Smooth muscle cell (in vitro differentiated cells): ENCODE data around the gene ZNF142. TPM values are rescaled to one million over a fixed set of nuclear protein-coding genes. Genes with fewer than 3 reads are reported as not detected.

Experiments
- DNase-seq: peaks from one replicate; lab custom pipeline; 2025; ENCODE audit not compliant: unreplicated experiment; lab: John Stamatoyannopoulos, UW
- H2AFZ ChIP-seq: fragments of 200-600 bp; sonication (generic); 2 replicates; pipeline ENCODE4 v1.6.0; 2016; ENCODE audit warnings: antibody characterized with exemption, low read depth, mild to moderate bottlenecking
- H3F3A ChIP-seq: fragments of 200-600 bp; sonication (generic); 2 replicates; pipeline ENCODE4 v1.6.0; 2017; ENCODE audit warnings: antibody characterized with exemption, low read depth
- H3K27ac ChIP-seq: fragments of 200-600 bp; sonication (generic); 2 replicates; pipeline ENCODE4 v1.5.1; 2016; ENCODE audit warnings: low read depth, mild to moderate bottlenecking
- H3K27me3 ChIP-seq: fragments of 200-600 bp; sonication (generic); 2 replicates; pipeline ENCODE4 v1.6.1; 2016; ENCODE audit warnings: low read depth, mild to moderate bottlenecking
- H3K36me3 ChIP-seq: fragments of 200-600 bp; sonication (generic); 2 replicates; pipeline ENCODE4 v1.5.1; 2016; ENCODE audit warnings: low read depth
- H3K4me1 ChIP-seq: fragments of 200-600 bp; sonication (generic); 2 replicates; pipeline ENCODE4 v1.5.1; 2016; ENCODE audit warnings: low read depth
- H3K4me2 ChIP-seq: fragments of 200-600 bp; sonication (generic); 2 replicates; pipeline ENCODE4 v1.6.0; 2016; ENCODE audit warnings: mild to moderate bottlenecking
- H3K4me3 ChIP-seq: fragments of 200-600 bp; sonication (generic); 2 replicates; pipeline ENCODE4 v1.5.1; 2016; ENCODE audit warnings: mild to moderate bottlenecking
- H3K79me2 ChIP-seq: fragments of 200-600 bp; sonication (generic); 2 replicates; pipeline ENCODE4 v1.6.0; 2016; ENCODE audit warnings: low read depth, mild to moderate bottlenecking
- H3K9ac ChIP-seq: fragments of 200-600 bp; sonication (generic); 2 replicates; pipeline ENCODE4 v1.6.0; 2016; ENCODE audit warnings: low read depth
- H3K9me3 ChIP-seq: fragments of 200-600 bp; sonication (generic); replicated peaks from 2 replicates; pipeline ENCODE4 v1.5.1; 2016; ENCODE audit warnings: low read depth
- H4K20me1 ChIP-seq: fragments of 200-600 bp; sonication (generic); 2 replicates; pipeline ENCODE4 v1.6.0; 2016; ENCODE audit warnings: low read depth
- WGBS: methylation state at CpG from one replicate; pipeline ENCODE4 v1.1.7; 2016; ENCODE audit warnings: low lambda C conversion rate; 5-methylcytosine and 5-hydroxymethylcytosine counted together
- polyA plus RNA-seq: library from polyadenylated mRNA; unstranded; fragments of >200 nt; fragmentation: Nextera tagmentation; extraction: Ambion mirVana; gene quantifications from 2 replicates; pipeline ENCODE4 v1.2.1, GENCODE V29; 2016
- total RNA-seq: library from RNA; depleted of rRNA; stranded (reverse); fragments of >200 nt; gene quantifications from 2 replicates; pipeline ENCODE4 v1.2.3, GENCODE V29; 2014
- TF ChIP-seq, protein P1 (sequence below): fragments of 200-600 bp; sonication (generic); IDR thresholded peaks from 2 replicates; pipeline ENCODE4 v1.5.1; 2017; ENCODE audit warnings: borderline replicate concordance, mild to moderate bottlenecking, antibody characterized with exemption; ENCODE audit not compliant: insufficient read depth, poor library complexity, severe bottlenecking

ZNF142 gene
- total and polyA plus RNA-seq, 2 experiments from 2014 or later: 5.8 to 7.3 TPM

DNA sequence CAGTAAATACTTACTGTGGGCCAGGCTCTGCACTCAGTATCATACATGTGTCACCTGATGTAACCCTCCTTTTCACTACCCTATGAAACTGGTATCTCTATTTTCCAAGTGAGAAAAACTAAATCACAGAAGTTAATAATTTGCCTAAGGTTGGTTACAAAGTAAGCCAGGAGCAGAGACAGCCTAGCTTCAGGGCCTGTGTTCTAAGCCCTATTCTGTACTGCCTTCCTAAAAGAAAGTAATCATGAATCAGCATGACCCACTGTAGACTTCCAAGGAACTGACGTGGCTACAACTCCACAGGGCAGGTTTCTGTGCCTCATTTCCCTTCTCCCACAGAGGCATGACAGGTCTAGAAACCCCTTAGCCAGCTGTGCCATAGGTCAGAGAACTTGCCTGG lies 14.3 kb downstream of the ZNF142 start:
- Histone ChIP-seq H3K9me3 (no peaks in the 10 kb centered on the region), H4K20me1 (no peaks in the 10 kb centered on the region), H3K4me1 (no peaks in the 10 kb centered on the region), H3K4me2 (no peak overlapping the region), H3K4me3 (no peak overlapping the region), H3F3A (no peaks in the 10 kb centered on the region), H3K36me3 (no peaks in the 10 kb centered on the region), H3K27me3 (no peaks in the 10 kb centered on the region), H3K9ac (no peak overlapping the region), H2AFZ (no peak overlapping the region), H3K79me2 (no peaks in the 10 kb centered on the region), H3K27ac (no peak overlapping the region)
- WGBS: 100% methylated on average over 1 of the region's 1 CpG
- no peak for DNase-seq
- TF ChIP-seq, protein P1, sequence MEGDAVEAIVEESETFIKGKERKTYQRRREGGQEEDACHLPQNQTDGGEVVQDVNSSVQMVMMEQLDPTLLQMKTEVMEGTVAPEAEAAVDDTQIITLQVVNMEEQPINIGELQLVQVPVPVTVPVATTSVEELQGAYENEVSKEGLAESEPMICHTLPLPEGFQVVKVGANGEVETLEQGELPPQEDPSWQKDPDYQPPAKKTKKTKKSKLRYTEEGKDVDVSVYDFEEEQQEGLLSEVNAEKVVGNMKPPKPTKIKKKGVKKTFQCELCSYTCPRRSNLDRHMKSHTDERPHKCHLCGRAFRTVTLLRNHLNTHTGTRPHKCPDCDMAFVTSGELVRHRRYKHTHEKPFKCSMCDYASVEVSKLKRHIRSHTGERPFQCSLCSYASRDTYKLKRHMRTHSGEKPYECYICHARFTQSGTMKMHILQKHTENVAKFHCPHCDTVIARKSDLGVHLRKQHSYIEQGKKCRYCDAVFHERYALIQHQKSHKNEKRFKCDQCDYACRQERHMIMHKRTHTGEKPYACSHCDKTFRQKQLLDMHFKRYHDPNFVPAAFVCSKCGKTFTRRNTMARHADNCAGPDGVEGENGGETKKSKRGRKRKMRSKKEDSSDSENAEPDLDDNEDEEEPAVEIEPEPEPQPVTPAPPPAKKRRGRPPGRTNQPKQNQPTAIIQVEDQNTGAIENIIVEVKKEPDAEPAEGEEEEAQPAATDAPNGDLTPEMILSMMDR: no peak

DNA sequence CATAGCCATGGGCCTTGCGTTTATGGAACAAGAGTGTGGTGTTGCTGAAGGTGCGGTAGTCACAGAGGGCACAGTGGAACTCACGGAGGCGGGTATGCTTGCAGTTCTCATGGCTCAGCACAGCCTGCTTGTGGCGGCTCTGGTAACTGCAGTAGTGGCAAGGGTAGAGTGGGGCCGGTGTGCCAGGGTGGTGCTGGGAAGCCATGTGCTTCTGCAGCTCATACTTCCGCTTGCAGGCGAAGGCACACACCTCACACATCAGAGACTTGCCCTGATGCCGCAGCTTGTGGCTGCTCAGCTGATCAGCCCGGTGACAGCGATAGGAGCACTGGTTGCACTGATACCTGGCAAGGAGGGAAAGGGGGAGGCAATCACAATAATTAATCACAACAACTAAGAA lies 14.7 kb downstream of the ZNF142 start:
- whole genome bisulfite sequencing: 95% methylated on average over 11 of the region's 11 CpGs
- Histone ChIP-seq H3K36me3 (no peaks in the 10 kb centered on the region), H4K20me1 (no peaks in the 10 kb centered on the region), H3K4me2 (no peak overlapping the region), H2AFZ (no peak overlapping the region), H3F3A (no peaks in the 10 kb centered on the region), H3K9me3 (no peaks in the 10 kb centered on the region), H3K27ac (no peak overlapping the region), H3K79me2 (no peaks in the 10 kb centered on the region), H3K4me3 (no peak overlapping the region), H3K9ac (no peak overlapping the region), H3K4me1 (no peaks in the 10 kb centered on the region), H3K27me3 (no peaks in the 10 kb centered on the region)
- no peak for DNase-seq
- TF ChIP-seq, protein P1: no peak

DNA sequence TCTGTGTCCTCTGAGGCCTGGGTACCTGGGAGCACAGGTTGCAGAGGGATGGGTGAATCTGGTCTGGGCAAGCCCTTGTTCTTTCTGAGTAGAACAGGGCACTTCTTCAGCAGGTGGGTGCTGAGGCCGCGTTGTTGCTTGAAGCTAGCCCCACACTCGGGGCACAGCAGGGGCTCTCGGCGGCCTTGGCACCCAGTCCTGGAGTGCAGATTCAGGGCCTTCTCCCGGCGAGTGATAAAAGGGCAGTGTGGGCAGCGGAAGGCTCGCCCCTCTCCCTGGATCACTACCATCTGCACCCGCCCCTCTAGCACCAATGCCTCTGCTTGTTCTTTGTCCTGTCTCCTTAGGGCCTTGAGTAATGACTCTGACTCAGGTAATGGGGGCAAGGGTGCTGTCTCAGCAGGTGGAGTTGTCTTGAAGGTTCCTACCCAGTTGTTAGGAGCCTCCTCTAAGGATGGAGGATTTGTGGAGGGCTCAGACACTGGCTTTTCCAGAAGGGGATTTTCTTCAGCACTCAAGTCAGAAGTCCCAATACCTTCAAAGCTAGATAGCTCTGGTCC lies 15.6 kb downstream of the ZNF142 start:
- Histone ChIP-seq H2AFZ (no peak overlapping the region), H3K36me3 (no peaks in the 10 kb centered on the region), H3K27ac (no peak overlapping the region), H3K4me3 (no peak overlapping the region), H4K20me1 (no peaks in the 10 kb centered on the region), H3K27me3 (no peaks in the 10 kb centered on the region), H3K9ac (no peak overlapping the region), H3K4me1 (no peaks in the 10 kb centered on the region), H3K4me2 (no peak overlapping the region), H3F3A (no peaks in the 10 kb centered on the region), H3K79me2 (no peaks in the 10 kb centered on the region), H3K9me3 (no peaks in the 10 kb centered on the region)
- 95% methylated on average over 10 of the region's 10 CpGs for WGBS
- no peak for DNase-seq
- TF ChIP-seq, protein P1: no peak

DNA sequence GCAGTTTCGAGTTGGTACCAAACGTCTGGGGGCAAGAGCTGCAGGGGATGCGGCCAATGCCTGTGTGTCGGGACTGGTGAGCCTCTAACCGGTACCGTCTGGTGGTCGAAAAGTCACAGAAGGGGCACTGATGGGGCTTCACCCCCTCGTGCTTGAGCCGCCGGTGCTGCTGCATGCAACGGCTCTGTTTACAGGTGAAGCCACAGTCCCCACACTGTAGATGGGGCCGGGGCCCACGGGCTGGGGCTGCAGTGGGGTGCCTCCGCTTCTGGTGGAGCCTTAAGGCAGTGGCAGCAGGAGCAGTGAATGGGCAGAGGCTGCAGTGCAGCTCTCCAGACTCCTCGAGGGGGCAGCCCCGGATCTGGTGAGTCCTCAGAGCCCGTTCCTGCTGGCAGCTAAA lies 16.6 kb downstream of the ZNF142 start:
- Histone ChIP-seq H3K4me2 (no peak overlapping the region), H3K27ac (no peak overlapping the region), H3F3A (no peaks in the 10 kb centered on the region), H3K4me3 (no peak overlapping the region), H3K79me2 (no peaks in the 10 kb centered on the region), H3K9me3 (no peaks in the 10 kb centered on the region), H3K9ac (no peak overlapping the region), H3K36me3 (no peaks in the 10 kb centered on the region), H3K27me3 (no peaks in the 10 kb centered on the region), H2AFZ (no peak overlapping the region), H4K20me1 (no peaks in the 10 kb centered on the region), H3K4me1 (no peaks in the 10 kb centered on the region)
- no peak for DNase-seq
- WGBS: 94% methylated on average over 17 of the region's 17 CpGs
- TF ChIP-seq, protein P1: no peak
